Hematopoietic multipotent progenitor cell treated with erythropoietin and hydrocortisone succinate and interleukin-3 and kit ligand, for 17 days (in vitro differentiated cells): Measurements from ENCODE around the gene DLGAP1.

ENCODE experiments used
- DNase-seq: peaks from one replicate; pipeline ENCODE4 v3.0.0-alpha.2; 2015; ENCODE audit warnings: low spot score

DLGAP1 gene

GRCh38 chr18:4241090-4241617, 214.0 kb downstream of the DLGAP1 start:
- DNase-seq: no peak

GRCh38 chr18:4238966-4239365, 216.1 kb downstream of the DLGAP1 start:
- DNase-seq: no peak

- DNase-seq: no peak
These were observed 217.5 kb downstream of the DLGAP1 start for GRCh38 chr18:4237664-4238041.

GRCh38 chr18:4236940-4237663, 218.0 kb downstream of the DLGAP1 start:
- no peak for DNase-seq

GRCh38 chr18:4233468-4233867, 221.6 kb downstream of the DLGAP1 start:
- no peak for DNase-seq

GRCh38 chr18:4232656-4233055, 222.5 kb downstream of the DLGAP1 start:
- DNase-seq: no peak

GRCh38 chr18:4231260-4231659, 223.8 kb downstream of the DLGAP1 start:
- DNase-seq: no peak

GRCh38 chr18:4230450-4231168, 224.5 kb downstream of the DLGAP1 start:
- DNase-seq: no peak

GRCh38 chr18:4224031-4224704, 230.9 kb downstream of the DLGAP1 start:
- no peak for DNase-seq

- DNase-seq: no peak
These were observed 243.8 kb downstream of the DLGAP1 start for GRCh38 chr18:4211111-4211837.

GRCh38 chr18:4208366-4208765, 246.7 kb downstream of the DLGAP1 start:
- no peak for DNase-seq

GRCh38 chr18:4207383-4207985, 247.6 kb downstream of the DLGAP1 start:
- no peak for DNase-seq

- DNase-seq: no peak
These were observed 250.7 kb downstream of the DLGAP1 start for GRCh38 chr18:4204438-4204720.

GRCh38 chr18:4203568-4204437, 251.3 kb downstream of the DLGAP1 start:
- no peak for DNase-seq

- no peak for DNase-seq
These were observed 254.7 kb downstream of the DLGAP1 start for GRCh38 chr18:4200399-4200798.

GRCh38 chr18:4198956-4199355, 256.2 kb downstream of the DLGAP1 start:
- DNase-seq: no peak

- no peak for DNase-seq
These were observed 258.8 kb downstream of the DLGAP1 start for GRCh38 chr18:4196351-4196750.

GRCh38 chr18:4193086-4193485, 262.0 kb downstream of the DLGAP1 start:
- DNase-seq: no peak

GRCh38 chr18:4181882-4182568, 273.1 kb downstream of the DLGAP1 start:
- DNase-seq: no peak

- DNase-seq: no peak
These were observed 274.0 kb downstream of the DLGAP1 start for GRCh38 chr18:4181086-4181485.
